ENCODE data around the gene EYA4.

The EYA4 gene

GRCh38 chr6:133436652-133437051 lies 195.5 kb downstream of the EYA4 start:
- no peak overlapping the region for H3K27ac Mint-ChIP-seq
- H3K27me3 Mint-ChIP-seq: no peaks in the 10 kb centered on the region
- H3K36me3 Mint-ChIP-seq: no peaks in the 10 kb centered on the region
- H3K4me1 Mint-ChIP-seq: no peaks in the 10 kb centered on the region
- H3K4me3 Mint-ChIP-seq: no peak overlapping the region
- H3K9me3 Mint-ChIP-seq: peaks cover 6% of the 10 kb centered on the region
- no peak for ATAC-seq

- ATAC-seq: no peak
- peaks cover 4% of the 10 kb centered on the region for H3K9me3 Mint-ChIP-seq
- no peak overlapping the region for H3K4me3 Mint-ChIP-seq
- no peaks in the 10 kb centered on the region for H3K4me1 Mint-ChIP-seq
- H3K27ac Mint-ChIP-seq: no peak overlapping the region
- no peaks in the 10 kb centered on the region for H3K36me3 Mint-ChIP-seq
- no peaks in the 10 kb centered on the region for H3K27me3 Mint-ChIP-seq
These were observed 200.3 kb downstream of the EYA4 start for GRCh38 chr6:133441491-133441890.

- Mint-ChIP-seq H3K27ac (no peak overlapping the region), H3K27me3 (no peaks in the 10 kb centered on the region), H3K4me3 (no peak overlapping the region), H3K9me3 (no peaks in the 10 kb centered on the region), H3K4me1 (no peaks in the 10 kb centered on the region), H3K36me3 (no peaks in the 10 kb centered on the region)
- no peak for ATAC-seq
These were observed 205.6 kb downstream of the EYA4 start for GRCh38 chr6:133446789-133447188.

- ATAC-seq: no peak
- Mint-ChIP-seq H3K27me3 (no peaks in the 10 kb centered on the region), H3K4me3 (no peak overlapping the region), H3K27ac (no peak overlapping the region), H3K9me3 (no peaks in the 10 kb centered on the region), H3K36me3 (no peaks in the 10 kb centered on the region), H3K4me1 (no peaks in the 10 kb centered on the region)
These were observed 206.8 kb downstream of the EYA4 start for GRCh38 chr6:133447924-133448323.

GRCh38 chr6:133456439-133456838 lies 215.3 kb downstream of the EYA4 start:
- Mint-ChIP-seq H3K4me1 (no peaks in the 10 kb centered on the region), H3K27ac (no peak overlapping the region), H3K36me3 (no peaks in the 10 kb centered on the region), H3K27me3 (no peaks in the 10 kb centered on the region), H3K4me3 (no peak overlapping the region), H3K9me3 (no peaks in the 10 kb centered on the region)
- no peak for ATAC-seq

GRCh38 chr6:133456944-133457343 lies 215.8 kb downstream of the EYA4 start:
- ATAC-seq: no peak
- no peaks in the 10 kb centered on the region for H3K4me1 Mint-ChIP-seq
- H3K4me3 Mint-ChIP-seq: no peak overlapping the region
- H3K9me3 Mint-ChIP-seq: no peaks in the 10 kb centered on the region
- H3K27me3 Mint-ChIP-seq: no peaks in the 10 kb centered on the region
- H3K36me3 Mint-ChIP-seq: no peaks in the 10 kb centered on the region
- no peak overlapping the region for H3K27ac Mint-ChIP-seq

GRCh38 chr6:133460101-133460500 lies 218.9 kb downstream of the EYA4 start:
- Mint-ChIP-seq H3K4me3 (no peak overlapping the region), H3K4me1 (no peaks in the 10 kb centered on the region), H3K9me3 (no peaks in the 10 kb centered on the region), H3K27ac (no peak overlapping the region), H3K27me3 (peaks cover 1% of the 10 kb centered on the region), H3K36me3 (no peaks in the 10 kb centered on the region)
- no peak for ATAC-seq

GRCh38 chr6:133463790-133464189 lies 222.6 kb downstream of the EYA4 start:
- Mint-ChIP-seq H3K27ac (no peak overlapping the region), H3K36me3 (no peaks in the 10 kb centered on the region), H3K27me3 (peaks cover 10% of the 10 kb centered on the region), H3K9me3 (no peaks in the 10 kb centered on the region), H3K4me3 (no peak overlapping the region), H3K4me1 (no peaks in the 10 kb centered on the region)
- ATAC-seq: no peak

- Mint-ChIP-seq H3K27ac (no peak overlapping the region), H3K27me3 (peaks cover 10% of the 10 kb centered on the region), H3K4me3 (no peak overlapping the region), H3K9me3 (no peaks in the 10 kb centered on the region), H3K4me1 (no peaks in the 10 kb centered on the region), H3K36me3 (no peaks in the 10 kb centered on the region)
- ATAC-seq: no peak
These were observed 225.5 kb downstream of the EYA4 start for GRCh38 chr6:133466680-133467079.

DNA sequence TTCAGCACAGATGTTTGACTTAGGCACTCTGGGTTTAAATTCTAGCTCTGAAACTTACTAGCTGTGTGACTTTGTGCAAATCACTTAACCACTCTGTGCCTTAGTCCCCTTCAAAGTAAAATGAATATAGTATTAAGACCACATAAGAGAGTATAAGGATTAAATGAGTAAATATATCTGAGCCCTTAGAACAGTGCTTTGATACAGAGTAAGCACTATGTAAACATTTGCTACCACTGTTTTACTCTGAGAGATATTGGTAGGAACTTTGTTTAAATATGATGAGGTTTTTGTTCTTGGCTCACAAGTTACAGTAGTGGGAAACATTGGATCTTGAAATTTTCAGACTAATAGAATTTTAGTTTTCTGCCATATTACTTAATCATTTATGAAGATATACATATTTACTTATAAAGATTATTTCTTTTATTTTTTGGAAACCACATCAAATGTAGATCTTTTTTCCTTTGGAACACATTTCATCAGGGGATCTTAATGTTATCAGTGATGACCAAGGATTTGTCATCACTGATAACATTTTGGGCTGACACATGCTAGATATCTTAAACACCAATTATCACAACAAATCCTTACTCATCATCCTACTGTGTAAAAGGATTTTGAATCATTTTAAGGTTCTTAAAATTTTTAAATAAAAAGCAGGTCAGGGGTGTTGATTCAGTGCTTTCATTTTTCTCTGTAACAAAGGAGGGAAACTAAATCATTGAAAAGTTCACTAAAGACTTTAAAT lies 226.2 kb downstream of the EYA4 start:
- H3K4me3 Mint-ChIP-seq: no peak overlapping the region
- H3K36me3 Mint-ChIP-seq: no peaks in the 10 kb centered on the region
- H3K27me3 Mint-ChIP-seq: peaks cover 10% of the 10 kb centered on the region
- H3K27ac Mint-ChIP-seq: no peak overlapping the region
- no peaks in the 10 kb centered on the region for H3K4me1 Mint-ChIP-seq
- no peak for ATAC-seq
- H3K9me3 Mint-ChIP-seq: no peaks in the 10 kb centered on the region

- no peak overlapping the region for H3K27ac Mint-ChIP-seq
- H3K36me3 Mint-ChIP-seq: no peaks in the 10 kb centered on the region
- H3K27me3 Mint-ChIP-seq: peaks cover 10% of the 10 kb centered on the region
- H3K4me1 Mint-ChIP-seq: no peaks in the 10 kb centered on the region
- no peaks in the 10 kb centered on the region for H3K9me3 Mint-ChIP-seq
- ATAC-seq: no peak
- no peak overlapping the region for H3K4me3 Mint-ChIP-seq
These were observed 226.8 kb downstream of the EYA4 start for GRCh38 chr6:133467982-133468380.

GRCh38 chr6:133468591-133468990 lies 227.4 kb downstream of the EYA4 start:
- H3K9me3 Mint-ChIP-seq: no peaks in the 10 kb centered on the region
- peaks cover 10% of the 10 kb centered on the region for H3K27me3 Mint-ChIP-seq
- H3K4me3 Mint-ChIP-seq: no peak overlapping the region
- H3K27ac Mint-ChIP-seq: no peak overlapping the region
- no peaks in the 10 kb centered on the region for H3K4me1 Mint-ChIP-seq
- no peaks in the 10 kb centered on the region for H3K36me3 Mint-ChIP-seq
- ATAC-seq: no peak

DNA sequence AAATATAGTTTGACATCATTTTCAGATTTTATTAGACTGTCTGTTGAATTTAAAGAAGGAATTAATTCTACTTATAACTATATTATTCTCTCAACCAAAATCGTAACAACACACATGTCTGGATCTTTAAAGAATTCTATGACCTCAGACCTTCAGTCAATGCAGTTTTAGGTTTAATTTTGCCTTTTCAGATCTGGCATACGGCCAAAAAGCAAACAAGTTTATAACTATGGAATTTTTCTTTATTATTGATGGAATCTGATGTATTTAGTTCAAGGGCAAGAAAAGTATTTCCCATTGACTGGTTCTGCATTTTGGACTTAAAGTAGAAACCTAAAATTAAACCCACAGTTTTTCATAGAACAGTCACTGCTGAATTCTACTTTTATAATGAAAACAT lies 233.4 kb downstream of the EYA4 start:
- Mint-ChIP-seq H3K4me1 (no peaks in the 10 kb centered on the region), H3K4me3 (no peak overlapping the region), H3K9me3 (no peaks in the 10 kb centered on the region), H3K36me3 (no peaks in the 10 kb centered on the region), H3K27ac (no peak overlapping the region), H3K27me3 (no peaks in the 10 kb centered on the region)
- no peak for ATAC-seq

DNA sequence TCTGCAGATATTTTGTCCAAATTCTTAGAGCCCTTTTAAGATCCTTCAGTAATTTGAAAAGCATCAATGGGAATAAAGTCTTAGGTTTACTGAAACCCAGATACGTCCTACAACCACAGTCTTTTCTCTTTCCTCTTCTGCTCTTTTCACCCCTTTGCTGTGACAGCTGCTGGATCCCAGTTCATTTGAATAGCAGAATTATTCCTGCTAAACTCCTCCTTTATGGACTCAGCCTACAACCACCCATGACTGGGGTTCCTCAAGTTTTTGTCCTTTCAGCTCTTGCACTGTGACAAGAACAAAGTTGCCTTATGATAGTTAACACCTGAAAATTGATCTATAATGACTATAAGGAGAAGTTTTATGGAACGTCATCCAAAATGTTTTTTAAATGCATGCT lies 237.5 kb downstream of the EYA4 start:
- no peaks in the 10 kb centered on the region for H3K9me3 Mint-ChIP-seq
- H3K27ac Mint-ChIP-seq: no peak overlapping the region
- H3K4me1 Mint-ChIP-seq: no peaks in the 10 kb centered on the region
- ATAC-seq: no peak
- H3K36me3 Mint-ChIP-seq: no peaks in the 10 kb centered on the region
- H3K4me3 Mint-ChIP-seq: no peak overlapping the region
- no peaks in the 10 kb centered on the region for H3K27me3 Mint-ChIP-seq

- H3K9me3 Mint-ChIP-seq: peaks cover 5% of the 10 kb centered on the region
- peaks cover 22% of the 10 kb centered on the region for H3K27me3 Mint-ChIP-seq
- ATAC-seq: no peak
- H3K4me1 Mint-ChIP-seq: no peaks in the 10 kb centered on the region
- H3K36me3 Mint-ChIP-seq: no peaks in the 10 kb centered on the region
- H3K27ac Mint-ChIP-seq: no peak overlapping the region
- H3K4me3 Mint-ChIP-seq: no peak overlapping the region
These were observed 246.0 kb downstream of the EYA4 start for GRCh38 chr6:133487174-133487573.

DNA sequence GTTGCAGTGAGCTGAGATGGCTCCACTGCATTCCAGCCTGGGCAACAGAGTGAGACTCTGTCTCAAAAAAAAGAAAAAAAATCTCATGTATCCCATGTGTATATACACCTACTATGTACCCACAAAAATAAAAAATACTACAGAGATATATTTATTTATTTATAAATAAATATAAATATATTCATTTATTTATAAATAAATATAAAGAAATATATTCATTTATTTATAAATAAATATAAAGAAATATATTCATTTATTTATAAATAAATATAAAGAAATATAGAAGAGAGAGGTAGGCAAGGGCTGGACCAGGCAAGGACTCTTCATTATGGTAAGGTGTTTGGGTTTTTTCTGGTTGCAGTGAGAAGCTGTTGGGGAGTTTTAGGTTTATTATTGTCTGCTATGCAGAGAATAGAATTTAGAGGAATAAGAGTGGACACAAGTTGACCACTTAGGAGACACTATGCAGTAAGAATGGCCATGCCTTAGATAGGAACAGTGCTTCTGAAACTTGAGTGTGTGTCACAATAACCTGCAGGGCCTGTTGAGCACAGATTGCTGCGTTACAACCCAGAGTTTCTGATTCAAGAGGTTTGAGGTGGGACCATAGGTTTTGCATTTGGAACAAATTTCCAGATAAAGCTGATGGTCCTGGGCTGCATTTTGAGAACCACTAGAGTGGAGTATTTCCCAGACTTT lies 254.2 kb downstream of the EYA4 start:
- Mint-ChIP-seq H3K4me3 (no peak overlapping the region), H3K27me3 (no peaks in the 10 kb centered on the region), H3K9me3 (peaks cover 5% of the 10 kb centered on the region), H3K4me1 (no peaks in the 10 kb centered on the region), H3K27ac (no peak overlapping the region), H3K36me3 (no peaks in the 10 kb centered on the region)
- ATAC-seq: no peak
